Measurements from ENCODE around the gene ALDH1L1. TPM values are rescaled to one million over a fixed set of nuclear protein-coding genes. Genes with fewer than 3 reads are reported as not detected.

The ALDH1L1 gene
- total and polyA plus RNA-seq, 9 donors: 8.3 to 85.5 (median 45.1) TPM

DNA sequence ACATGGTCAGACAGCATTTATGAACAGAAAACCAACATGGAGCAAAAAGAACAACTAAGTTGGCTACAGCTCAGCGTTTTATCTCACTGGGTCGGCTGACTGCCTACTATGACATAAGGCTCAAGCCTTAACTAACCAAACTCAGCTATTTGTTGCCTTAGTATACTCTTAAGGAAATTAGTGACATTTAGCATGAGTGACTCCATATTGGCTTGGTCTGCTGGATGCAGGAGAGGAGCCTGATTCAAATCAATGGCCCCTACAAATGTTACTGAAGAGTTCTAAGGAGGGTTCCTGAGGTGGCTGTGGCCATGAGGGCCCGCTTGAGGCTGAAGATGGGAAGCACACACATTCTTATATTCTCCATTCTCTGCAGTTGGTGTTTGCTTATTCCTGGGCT is 20.1 kb upstream of the ALDH1L1 start:
- TF ChIP-seq POLR2A (IDR thresholded peaks at IDR 0.05) (no peak), EP300 (IDR thresholded peaks at IDR 0.05) (no peak)
- TF ChIP-seq, protein P1, sequence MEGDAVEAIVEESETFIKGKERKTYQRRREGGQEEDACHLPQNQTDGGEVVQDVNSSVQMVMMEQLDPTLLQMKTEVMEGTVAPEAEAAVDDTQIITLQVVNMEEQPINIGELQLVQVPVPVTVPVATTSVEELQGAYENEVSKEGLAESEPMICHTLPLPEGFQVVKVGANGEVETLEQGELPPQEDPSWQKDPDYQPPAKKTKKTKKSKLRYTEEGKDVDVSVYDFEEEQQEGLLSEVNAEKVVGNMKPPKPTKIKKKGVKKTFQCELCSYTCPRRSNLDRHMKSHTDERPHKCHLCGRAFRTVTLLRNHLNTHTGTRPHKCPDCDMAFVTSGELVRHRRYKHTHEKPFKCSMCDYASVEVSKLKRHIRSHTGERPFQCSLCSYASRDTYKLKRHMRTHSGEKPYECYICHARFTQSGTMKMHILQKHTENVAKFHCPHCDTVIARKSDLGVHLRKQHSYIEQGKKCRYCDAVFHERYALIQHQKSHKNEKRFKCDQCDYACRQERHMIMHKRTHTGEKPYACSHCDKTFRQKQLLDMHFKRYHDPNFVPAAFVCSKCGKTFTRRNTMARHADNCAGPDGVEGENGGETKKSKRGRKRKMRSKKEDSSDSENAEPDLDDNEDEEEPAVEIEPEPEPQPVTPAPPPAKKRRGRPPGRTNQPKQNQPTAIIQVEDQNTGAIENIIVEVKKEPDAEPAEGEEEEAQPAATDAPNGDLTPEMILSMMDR (IDR thresholded peaks at IDR 0.05): no peak
- Histone ChIP-seq H3K27ac (no peak overlapping the region), H3K36me3 (no peaks in the 10 kb centered on the region), H3K4me1 (ENCODE audit: insufficient read depth) (no peaks in the 10 kb centered on the region), H3K4me3 (no peak overlapping the region), H3K27me3 (no peaks in the 10 kb centered on the region), H3K9me3 (no peaks in the 10 kb centered on the region)
- DNase-seq: no peak
- WGBS, 3 donors: 47 to 56% (median 54%) methylated on average over 3 of the region's 3 CpGs
- intact Hi-C loops (cut with DNase I): loop anchor here in 1 of 4 donors (10.0 kb wide), 1 partner anchor 66 kb away; no protein-coding TSS in a partner anchor

DNA sequence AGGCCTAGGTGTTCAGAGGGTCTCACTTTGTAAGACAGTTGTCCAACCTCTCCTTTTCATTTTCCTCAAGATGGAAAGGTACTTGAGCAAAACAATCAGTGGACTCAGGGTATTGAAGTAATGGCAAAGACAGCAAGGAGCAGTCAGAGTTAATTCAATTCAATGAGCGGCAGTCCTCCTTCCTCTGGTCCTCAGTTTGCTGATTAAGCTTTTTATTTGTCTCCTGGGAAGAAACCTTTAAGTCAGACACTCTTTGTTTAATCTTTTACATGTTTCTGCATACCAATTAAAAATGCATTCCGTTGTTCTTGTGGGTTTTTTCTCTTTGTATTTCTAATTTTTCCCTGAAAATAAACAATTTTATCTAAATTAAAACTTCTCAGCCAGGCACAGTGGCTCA is 18.9 kb upstream of the ALDH1L1 start:
- WGBS, 3 donors: 44 to 61% (median 45%) methylated on average over 2 of the region's 2 CpGs
- Histone ChIP-seq H3K27me3 (no peaks in the 10 kb centered on the region), H3K27ac (no peak overlapping the region), H3K4me3 (no peak overlapping the region), H3K9me3 (no peaks in the 10 kb centered on the region), H3K36me3 (no peaks in the 10 kb centered on the region), H3K4me1 (ENCODE audit: insufficient read depth) (no peaks in the 10 kb centered on the region)
- TF ChIP-seq EP300 (IDR thresholded peaks at IDR 0.05) (no peak), POLR2A (IDR thresholded peaks at IDR 0.05) (no peak)
- TF ChIP-seq, protein P1 (IDR thresholded peaks at IDR 0.05): no peak
- intact Hi-C loops (cut with DNase I): loop anchor here in 1 of 4 donors (5.0 kb wide), 1 partner anchor 67 kb away; no protein-coding TSS in a partner anchor
- no peak for DNase-seq

DNA sequence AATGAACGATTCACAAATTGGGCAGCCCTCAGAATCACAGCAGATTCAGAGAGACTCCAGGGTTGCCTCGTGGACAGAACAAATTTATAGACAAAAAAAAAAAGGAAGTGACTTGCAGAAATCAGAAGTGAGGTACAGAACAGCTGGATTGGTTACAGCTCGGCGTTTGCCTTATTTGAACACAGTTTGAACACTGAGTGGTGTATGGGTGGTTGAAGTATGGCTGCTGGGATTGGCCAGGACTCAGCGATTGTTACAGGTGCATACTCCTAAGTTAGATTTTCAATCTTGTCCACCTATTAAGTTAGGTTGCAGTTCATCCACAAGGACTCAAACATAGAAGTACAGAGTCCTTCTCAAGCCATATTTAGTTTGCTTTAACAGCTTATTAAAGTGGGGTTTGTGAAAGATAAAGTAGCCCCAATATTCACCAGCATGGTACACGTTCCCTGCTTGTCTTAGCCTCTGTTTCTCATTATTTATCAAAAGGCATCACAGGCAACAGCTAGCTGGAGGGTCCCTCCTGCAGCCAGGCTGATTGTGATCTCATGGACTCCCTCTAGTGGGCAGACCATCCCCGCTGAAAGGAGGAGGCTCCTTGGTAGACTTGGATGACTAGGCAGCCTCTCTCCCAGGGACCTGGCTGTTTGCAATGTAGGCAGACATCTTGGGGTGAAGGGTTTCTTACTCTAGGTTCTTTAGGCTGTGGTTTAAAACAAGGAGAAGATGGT is 17.6 kb upstream of the ALDH1L1 start:
- no peak for TF ChIP-seq EP300 (IDR thresholded peaks at IDR 0.05)
- TF ChIP-seq, protein P1 (IDR thresholded peaks at IDR 0.05): peak; percentile 28 to 57 (median 47)
- Histone ChIP-seq H3K36me3 (no peaks in the 10 kb centered on the region), H3K4me3 (no peak overlapping the region), H3K4me1 (ENCODE audit: insufficient read depth) (no peaks in the 10 kb centered on the region), H3K27ac (no peak overlapping the region), H3K27me3 (no peaks in the 10 kb centered on the region), H3K9me3 (no peaks in the 10 kb centered on the region)
- peak; percentile 51 to 79 (median 70) for DNase-seq
- intact Hi-C loops (cut with DNase I): loop anchor here in 1 of 4 donors (5.0 kb wide), 1 partner anchor 66 kb away; no protein-coding TSS in a partner anchor
- 44 to 54% (median 53%) methylated on average over 7 of the region's 7 CpGs for WGBS, 3 donors

DNA sequence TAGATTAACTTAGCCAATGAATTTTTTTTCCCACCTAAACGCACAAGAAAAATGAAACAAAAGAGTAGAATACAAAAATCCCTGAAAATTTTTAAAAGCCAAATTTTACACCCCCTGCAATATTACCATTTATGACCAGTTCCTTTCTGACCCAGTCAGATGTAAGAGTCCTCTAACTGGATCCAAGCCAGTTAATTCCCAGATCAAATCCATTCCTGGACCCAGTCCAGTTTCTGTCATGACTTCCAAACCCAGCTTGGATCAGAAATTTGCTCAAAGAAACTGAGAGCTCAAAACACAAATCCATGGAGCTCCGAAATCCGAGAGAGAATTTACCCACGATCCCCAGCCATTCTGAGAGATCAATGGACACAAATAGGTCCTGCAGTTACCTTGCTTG is 17.0 kb upstream of the ALDH1L1 start:
- WGBS, 3 donors: 86 to 91% (median 88%) methylated on average over 4 of the region's 4 CpGs
- Histone ChIP-seq H3K9me3 (no peaks in the 10 kb centered on the region), H3K4me3 (no peak overlapping the region), H3K27me3 (no peaks in the 10 kb centered on the region), H3K27ac (no peak overlapping the region), H3K4me1 (ENCODE audit: insufficient read depth) (no peaks in the 10 kb centered on the region), H3K36me3 (no peaks in the 10 kb centered on the region)
- DNase-seq: no peak
- no peak for TF ChIP-seq EP300 (IDR thresholded peaks at IDR 0.05)
- TF ChIP-seq POLR2A (IDR thresholded peaks at IDR 0.05): no peak
- TF ChIP-seq, protein P1 (IDR thresholded peaks at IDR 0.05): no peak
- intact Hi-C loops (cut with DNase I): loop anchor here in 1 of 4 donors (5.0 kb wide), 1 partner anchor 65 kb away; no protein-coding TSS in a partner anchor

Data from ovary (tissue), 9 donors.